HepG2 (cell line): ENCODE data around the gene AP3D1. TPM values are rescaled to one million over a fixed set of nuclear protein-coding genes. Genes with fewer than 3 reads are reported as not detected.
A peak's percentile ranks its signal among the peaks of the same experiment; 100 is the strongest.

ENCODE experiments used
- CCAR2 ChIP-seq: fragments of 200-400 bp; formaldehyde crosslinking; optimal IDR thresholded peaks from 2 replicates; pipeline ENCODE3; 2018; ENCODE audit warnings: low read depth, mild to moderate bottlenecking, low read length, moderate library complexity
- CREM ChIP-seq, 2 experiments: sonication (generic) in 1 of 2; formaldehyde crosslinking in 1 of 2; IDR thresholded peaks; 2 replicates each; pipeline versions ENCODE4 v1.4.0 to v1.6.1; 2016 to 2020; ENCODE audit warnings: antibody characterized with exemption in 1 of 2, mild to moderate bottlenecking in 1 of 2, missing genetic modification reagents in 1 of 2
- GLI4 ChIP-seq: sonication (generic); formaldehyde crosslinking; IDR thresholded peaks from 2 replicates; pipeline ENCODE4 v1.5.1; 2020; ENCODE audit warnings: missing genetic modification reagents, mild to moderate bottlenecking, moderate library complexity, borderline replicate concordance
- GPN1 ChIP-seq: sonication (generic); formaldehyde crosslinking; IDR thresholded peaks from 2 replicates; pipeline ENCODE4 v1.5.1; 2020; ENCODE audit warnings: missing genetic modification reagents, borderline replicate concordance
- GTF2F1 ChIP-seq: fragments of 150-350 bp; IDR thresholded peaks from 2 replicates; pipeline ENCODE4 v1.6.1; 2014; ENCODE audit warnings: low read length
- NFE2L2 ChIP-seq: fragments of 150-350 bp; IDR thresholded peaks from 2 replicates; pipeline ENCODE4 v1.6.1; 2014; ENCODE audit warnings: low read length
- NFIC ChIP-seq: IDR thresholded peaks from 2 replicates; pipeline ENCODE4 v1.6.1; 2012; ENCODE audit warnings: mild to moderate bottlenecking, low read length, inconsistent platforms
- NFYC ChIP-seq: IDR thresholded peaks from 2 replicates; pipeline ENCODE4 v1.6.1; 2016; ENCODE audit warnings: missing genetic modification reagents, missing compliant biosample characterization
- NONO ChIP-seq, 2 experiments: fragments of 450-650 bp in 1 of 2; sonication (generic) in 1 of 2; formaldehyde crosslinking in 1 of 2; IDR thresholded peaks in 1 of 2; conservative IDR thresholded peaks in 1 of 2; 2 replicates each; pipeline versions ENCODE4 v1.6.1 to v1.8.0; 2017 to 2022; ENCODE audit warnings: mild to moderate bottlenecking in 1 of 2, missing genetic modification reagents in 1 of 2, moderate library complexity in 1 of 2
- SRY ChIP-seq: sonication (generic); formaldehyde crosslinking; IDR thresholded peaks from 2 replicates; pipeline ENCODE4 v1.8.0; 2022; ENCODE audit warnings: mild to moderate bottlenecking, missing genetic modification reagents
- TSC22D2 ChIP-seq: sonication (generic); formaldehyde crosslinking; IDR thresholded peaks from 2 replicates; pipeline ENCODE4 v1.5.1; 2020; ENCODE audit warnings: missing genetic modification reagents, mild to moderate bottlenecking, borderline replicate concordance
- ZEB1 ChIP-seq: IDR thresholded peaks from 2 replicates; pipeline ENCODE4 v1.6.1; 2012; ENCODE audit warnings: mild to moderate bottlenecking, low read depth, inconsistent platforms; ENCODE audit not compliant: insufficient replicate concordance
- ZMYM3 ChIP-seq: sonication (generic); formaldehyde crosslinking; IDR thresholded peaks from 2 replicates; pipeline ENCODE4 v1.5.1; 2020; ENCODE audit warnings: mild to moderate bottlenecking, missing genetic modification reagents
- ZNF224 ChIP-seq: sonication (generic); formaldehyde crosslinking; IDR thresholded peaks from 2 replicates; pipeline ENCODE4 v1.5.0; 2020; ENCODE audit warnings: mild to moderate bottlenecking, missing genetic modification reagents
- ZNF292 ChIP-seq: sonication (generic); formaldehyde crosslinking; IDR thresholded peaks from 2 replicates; pipeline ENCODE4 v1.8.1; 2022; ENCODE audit warnings: mild to moderate bottlenecking, low read depth, missing genetic modification reagents, borderline replicate concordance
- ZNF326 ChIP-seq: sonication (generic); formaldehyde crosslinking; IDR thresholded peaks from 2 replicates; pipeline ENCODE4 v1.4.0; 2020; ENCODE audit warnings: missing genetic modification reagents, borderline replicate concordance
- ZNF530 ChIP-seq: sonication (generic); formaldehyde crosslinking; IDR thresholded peaks from 2 replicates; pipeline ENCODE4 v1.5.0; 2020; ENCODE audit warnings: low read depth, mild to moderate bottlenecking, missing genetic modification reagents
- ZNF580 ChIP-seq: IDR thresholded peaks from 2 replicates; pipeline ENCODE4 v1.6.1; 2016; ENCODE audit warnings: low read depth, borderline replicate concordance
- ZNF672 ChIP-seq: sonication (generic); formaldehyde crosslinking; IDR thresholded peaks from 2 replicates; pipeline ENCODE4 v1.8.1; 2022; ENCODE audit warnings: missing genetic modification reagents
- ZNF777 ChIP-seq: sonication (generic); formaldehyde crosslinking; IDR thresholded peaks from 2 replicates; pipeline ENCODE4 v1.4.0; 2020; ENCODE audit warnings: missing genetic modification reagents
- ZNF782 ChIP-seq: sonication (generic); formaldehyde crosslinking; IDR thresholded peaks from 2 replicates; pipeline ENCODE4 v1.4.0; 2020; ENCODE audit warnings: missing genetic modification reagents, mild to moderate bottlenecking, borderline replicate concordance
- polyA plus RNA-seq, 8 experiments: library from polyadenylated mRNA; depleted of rRNA in 3 of 8; stranded (reverse) in 7 of 8; unstranded in 1 of 8; fragments of >200 nt; fragmentation: Illumina TruSeq in 4 of 8; extraction: Trizol in 4 of 8; gene quantifications; 2 replicates each; pipeline versions ENCODE4 v1.2.1 to v1.2.3, GENCODE V29; 2011 to 2016; ENCODE audit warnings: low read depth in 4 of 8, missing spikeins in 1 of 8, mixed read lengths in 1 of 8; ENCODE audit not compliant: insufficient read depth in 1 of 8
- total RNA-seq, 5 experiments: library from RNA; depleted of rRNA; stranded (reverse); fragments of >200 nt; fragmentation: Illumina TruSeq; extraction: Trizol; gene quantifications; 2 replicates each; pipeline ENCODE4 v1.2.3, GENCODE V29; 2016; ENCODE audit warnings: low read depth in 1 of 5
- TF ChIP-seq, protein P1 (sequence below): sonication (generic); formaldehyde crosslinking; IDR thresholded peaks from 2 replicates; pipeline ENCODE4 v1.4.0; 2020; ENCODE audit warnings: missing genetic modification reagents
- TF ChIP-seq, protein P2 (sequence below): sonication (generic); formaldehyde crosslinking; IDR thresholded peaks from 2 replicates; pipeline ENCODE4 v1.9.0; 2021; ENCODE audit warnings: missing genetic modification reagents, mild to moderate bottlenecking, borderline replicate concordance
- TF ChIP-seq, protein P3 (sequence below): sonication (generic); formaldehyde crosslinking; IDR thresholded peaks from 2 replicates; pipeline ENCODE4 v1.9.0; 2022; ENCODE audit warnings: low read depth, missing genetic modification reagents

The AP3D1 gene
- total and polyA plus RNA-seq, 2 of the 13 experiments (the other 11 are each of a cell fraction or from before 2014, with no cell fraction given): 68.0 to 82.6 TPM

- peak; percentile 43; the same call in 1 of the 2 replicates for TF ChIP-seq CREM (IDR thresholded peaks at IDR 0.05)
- TF ChIP-seq CREM (CRISPR knock-in tag; IDR thresholded peaks at IDR 0.05): no peak
- no peak for TF ChIP-seq CCAR2
- TF ChIP-seq GLI4 (CRISPR knock-in tag): no peak
- peak; percentile 55 for TF ChIP-seq ZEB1
- TF ChIP-seq, protein P1, sequence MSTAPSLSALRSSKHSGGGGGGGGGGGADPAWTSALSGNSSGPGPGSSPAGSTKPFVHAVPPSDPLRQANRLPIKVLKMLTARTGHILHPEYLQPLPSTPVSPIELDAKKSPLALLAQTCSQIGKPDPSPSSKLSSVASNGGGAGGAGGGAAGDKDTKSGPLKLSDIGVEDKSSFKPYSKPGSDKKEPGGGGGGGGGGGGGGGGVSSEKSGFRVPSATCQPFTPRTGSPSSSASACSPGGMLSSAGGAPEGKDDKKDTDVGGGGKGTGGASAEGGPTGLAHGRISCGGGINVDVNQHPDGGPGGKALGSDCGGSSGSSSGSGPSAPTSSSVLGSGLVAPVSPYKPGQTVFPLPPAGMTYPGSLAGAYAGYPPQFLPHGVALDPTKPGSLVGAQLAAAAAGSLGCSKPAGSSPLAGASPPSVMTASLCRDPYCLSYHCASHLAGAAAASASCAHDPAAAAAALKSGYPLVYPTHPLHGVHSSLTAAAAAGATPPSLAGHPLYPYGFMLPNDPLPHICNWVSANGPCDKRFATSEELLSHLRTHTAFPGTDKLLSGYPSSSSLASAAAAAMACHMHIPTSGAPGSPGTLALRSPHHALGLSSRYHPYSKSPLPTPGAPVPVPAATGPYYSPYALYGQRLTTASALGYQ (CRISPR knock-in tag): 0 out of 2 replicates have a peak, but pooled peaks have one; percentile 36
- TF ChIP-seq ZNF672 (CRISPR knock-in tag): no peak
- no peak for TF ChIP-seq GTF2F1
- TF ChIP-seq ZNF782 (CRISPR knock-in tag): no peak
- TF ChIP-seq ZNF580 (CRISPR knock-in tag): no peak
- 0 out of 2 replicates have a peak, but pooled peaks have one; percentile 5 for TF ChIP-seq SRY (CRISPR knock-in tag)
- peak; percentile 55; the same call in 1 of the 2 replicates for TF ChIP-seq ZMYM3
- no peak for TF ChIP-seq ZNF530 (CRISPR knock-in tag)
- no peak for TF ChIP-seq GPN1 (CRISPR knock-in tag)
- peak; percentile 60; the same call in 1 of the 2 replicates for TF ChIP-seq ZNF224 (CRISPR knock-in tag)
- TF ChIP-seq ZNF292: peak; percentile 66; the same call in 1 of the 2 replicates
- TF ChIP-seq, protein P2, sequence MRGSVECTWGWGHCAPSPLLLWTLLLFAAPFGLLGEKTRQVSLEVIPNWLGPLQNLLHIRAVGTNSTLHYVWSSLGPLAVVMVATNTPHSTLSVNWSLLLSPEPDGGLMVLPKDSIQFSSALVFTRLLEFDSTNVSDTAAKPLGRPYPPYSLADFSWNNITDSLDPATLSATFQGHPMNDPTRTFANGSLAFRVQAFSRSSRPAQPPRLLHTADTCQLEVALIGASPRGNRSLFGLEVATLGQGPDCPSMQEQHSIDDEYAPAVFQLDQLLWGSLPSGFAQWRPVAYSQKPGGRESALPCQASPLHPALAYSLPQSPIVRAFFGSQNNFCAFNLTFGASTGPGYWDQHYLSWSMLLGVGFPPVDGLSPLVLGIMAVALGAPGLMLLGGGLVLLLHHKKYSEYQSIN (CRISPR knock-in tag): no peak
- TF ChIP-seq NFIC: no peak
- TF ChIP-seq NFYC (CRISPR knock-in tag): no peak; the same call in 1 of the 2 replicates
- TF ChIP-seq ZNF326: no peak
- TF ChIP-seq, protein P3, sequence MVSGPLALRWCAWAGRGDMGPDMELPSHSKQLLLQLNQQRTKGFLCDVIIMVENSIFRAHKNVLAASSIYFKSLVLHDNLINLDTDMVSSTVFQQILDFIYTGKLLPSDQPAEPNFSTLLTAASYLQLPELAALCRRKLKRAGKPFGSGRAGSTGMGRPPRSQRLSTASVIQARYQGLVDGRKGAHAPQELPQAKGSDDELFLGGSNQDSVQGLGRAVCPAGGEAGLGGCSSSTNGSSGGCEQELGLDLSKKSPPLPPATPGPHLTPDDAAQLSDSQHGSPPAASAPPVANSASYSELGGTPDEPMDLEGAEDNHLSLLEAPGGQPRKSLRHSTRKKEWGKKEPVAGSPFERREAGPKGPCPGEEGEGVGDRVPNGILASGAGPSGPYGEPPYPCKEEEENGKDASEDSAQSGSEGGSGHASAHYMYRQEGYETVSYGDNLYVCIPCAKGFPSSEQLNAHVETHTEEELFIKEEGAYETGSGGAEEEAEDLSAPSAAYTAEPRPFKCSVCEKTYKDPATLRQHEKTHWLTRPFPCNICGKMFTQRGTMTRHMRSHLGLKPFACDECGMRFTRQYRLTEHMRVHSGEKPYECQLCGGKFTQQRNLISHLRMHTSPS (CRISPR knock-in tag): peak; percentile 75; the same call in 1 of the 2 replicates
- no peak for TF ChIP-seq TSC22D2 (CRISPR knock-in tag)
- TF ChIP-seq ZNF777 (CRISPR knock-in tag): peak; percentile 53; the same call in 1 of the 2 replicates
- no peak for TF ChIP-seq NFE2L2
- no peak for TF ChIP-seq NONO (IDR thresholded peaks at IDR 0.05)
- peak; percentile 56 for TF ChIP-seq NONO (CRISPR knock-in tag; conservative IDR thresholded peaks at IDR 0.05)
Measured at GRCh38 chr19:2166741-2167738, 15.7 kb upstream of the AP3D1 start (continued).
